K562 (cell line): ENCODE data around the gene TOR1AIP1. TPM values are rescaled to one million over a fixed set of nuclear protein-coding genes. Genes with fewer than 3 reads are reported as not detected.

Source experiments
- ADNP ChIP-seq: fragments of 200-800 bp; sonication (Bioruptor generic); IDR thresholded peaks from 2 replicates; pipeline ENCODE4 v1.6.1; 2016; ENCODE audit warnings: missing genetic modification characterization, missing compliant biosample characterization
- DNMT1 ChIP-seq: fragments of 450-650 bp; IDR thresholded peaks from 2 replicates; pipeline ENCODE4 v1.6.1; 2016; ENCODE audit warnings: antibody characterized with exemption, mild to moderate bottlenecking
- ELF1 ChIP-seq: fragments of 200-800 bp; sonication (Bioruptor generic); IDR thresholded peaks from 2 replicates; pipeline ENCODE4 v1.6.1; 2016; ENCODE audit warnings: missing genetic modification characterization, missing compliant biosample characterization
- FOXK1 ChIP-seq: sonication (generic); formaldehyde crosslinking; IDR thresholded peaks from 2 replicates; pipeline ENCODE4 v1.8.0; 2022; ENCODE audit warnings: missing genetic modification reagents, mild to moderate bottlenecking, borderline replicate concordance
- HDAC6 ChIP-seq: IDR thresholded peaks from 2 replicates; pipeline ENCODE4 v1.6.1; 2012; ENCODE audit warnings: low read depth, mild to moderate bottlenecking, control low read depth, inconsistent platforms, low read length, moderate library complexity
- HDGF ChIP-seq: fragments of 450-650 bp; IDR thresholded peaks from 2 replicates; pipeline ENCODE4 v1.6.1; 2016
- PCBP2 ChIP-seq: fragments of 200-400 bp; formaldehyde crosslinking; IDR thresholded peaks from 2 replicates; pipeline ENCODE4 v1.6.1; 2018; ENCODE audit warnings: low read length, low read depth, mild to moderate bottlenecking, moderate library complexity; ENCODE audit not compliant: poor library complexity, severe bottlenecking
- PHF8 ChIP-seq: fragments of 200-600 bp; sonication (generic); IDR thresholded peaks from 2 replicates; pipeline ENCODE4 v1.6.1; 2012; ENCODE audit warnings: mixed run types, mild to moderate bottlenecking, inconsistent platforms, low read length, moderate library complexity, borderline replicate concordance
- POLR2H ChIP-seq: IDR thresholded peaks from 2 replicates; pipeline ENCODE4 v1.6.1; 2016; ENCODE audit warnings: missing genetic modification characterization, low read depth, mild to moderate bottlenecking, control low read depth, missing compliant biosample characterization, moderate library complexity
- RBM25 ChIP-seq: fragments of 200-400 bp; formaldehyde crosslinking; IDR thresholded peaks from 2 replicates; pipeline ENCODE4 v1.6.1; 2018; ENCODE audit warnings: low read length, low read depth, moderate library complexity; ENCODE audit not compliant: severe bottlenecking
- SETDB1 ChIP-seq: IDR thresholded peaks from one replicate; pipeline ENCODE4 v1.6.1; 2012; ENCODE audit warnings: low read length, control low read depth, inconsistent platforms
- SMARCC2 ChIP-seq: fragments of 450-650 bp; IDR thresholded peaks from 2 replicates; pipeline ENCODE4 v1.6.1; 2017; ENCODE audit warnings: antibody characterized with exemption, moderate library complexity, mild to moderate bottlenecking, low read depth
- SP2 ChIP-seq: IDR thresholded peaks from 2 replicates; pipeline ENCODE4 v1.6.1; 2011; ENCODE audit warnings: mild to moderate bottlenecking, low read depth, low read length, moderate library complexity; ENCODE audit not compliant: poor library complexity, severe bottlenecking; ENCODE audit errors: extremely low read depth
- TRIM28 ChIP-seq: fragments of 450-650 bp; IDR thresholded peaks from 2 replicates; pipeline ENCODE4 v1.6.1; 2017
- U2AF2 ChIP-seq: fragments of 200-400 bp; formaldehyde crosslinking; optimal IDR thresholded peaks from 2 replicates; pipeline ENCODE3; 2017; ENCODE audit warnings: low read depth, mild to moderate bottlenecking, low read length
- ZBTB43 ChIP-seq: sonication (generic); formaldehyde crosslinking; IDR thresholded peaks from 2 replicates; pipeline ENCODE4 v1.8.0; 2023; ENCODE audit warnings: mild to moderate bottlenecking, missing genetic modification reagents
- ZC3H8 ChIP-seq: fragments of 450-650 bp; IDR thresholded peaks from 2 replicates; pipeline ENCODE4 v1.6.1; 2017
- ZKSCAN3 ChIP-seq: fragments of 250-450 bp; sonication (Bioruptor Pico); IDR thresholded peaks from 2 replicates; pipeline ENCODE4 v1.4.0; 2020
- ZNF133 ChIP-seq: fragments of 250-450 bp; sonication (Bioruptor Pico); IDR thresholded peaks from 2 replicates; pipeline ENCODE4 v1.4.0; 2020; ENCODE audit warnings: mild to moderate bottlenecking
- ZNF23 ChIP-seq: fragments of 250-450 bp; sonication (Bioruptor Pico); IDR thresholded peaks from 2 replicates; pipeline ENCODE4 v1.4.0; 2020; ENCODE audit warnings: mild to moderate bottlenecking
- ZNF408 ChIP-seq: fragments of 250-450 bp; sonication (Bioruptor Pico); IDR thresholded peaks from 2 replicates; pipeline ENCODE4 v1.4.0; 2020; ENCODE audit warnings: low read depth, mild to moderate bottlenecking, moderate library complexity
- polyA plus RNA-seq, 8 experiments: library from polyadenylated mRNA; depleted of rRNA in 4 of 8; stranded (reverse) in 5 of 8; unstranded in 3 of 8; fragments of >200 nt; fragmentation: Nextera tagmentation in 2 of 8; fragmentation: Illumina TruSeq in 1 of 8; extraction: Ambion mirVana in 2 of 8; extraction: Trizol in 1 of 8; gene quantifications; 2 replicates each; pipeline versions ENCODE4 v1.2.1 to v1.2.3, GENCODE V29; 2011 to 2014; ENCODE audit warnings: inconsistent platforms in 1 of 8, missing spikeins in 1 of 8
- total RNA-seq, 7 experiments: library from RNA; depleted of rRNA in 6 of 7; stranded (reverse); fragments of >200 nt in 6 of 7; fragmentation: Illumina TruSeq in 2 of 7; extraction: Trizol in 2 of 7; gene quantifications; 2 replicates each; pipeline versions ENCODE4 v1.2.1 to v1.2.3, GENCODE V29; 2011 to 2021; ENCODE audit warnings: low replicate concordance in 1 of 7
- TF ChIP-seq, protein P1 (sequence below), 2 experiments: fragments of 450-650 bp; IDR thresholded peaks; 2 replicates each; pipeline ENCODE4 v1.6.1; 2018; ENCODE audit warnings: mild to moderate bottlenecking in 2 of 2, low read depth in 1 of 2; ENCODE audit not compliant: partially characterized antibody in 2 of 2
- TF ChIP-seq, protein P2 (sequence below): sonication (generic); formaldehyde crosslinking; IDR thresholded peaks from 2 replicates; pipeline ENCODE4 v1.5.0; 2020; ENCODE audit warnings: missing genetic modification reagents

The TOR1AIP1 gene
- total and polyA plus RNA-seq, 9 of the 15 experiments (the other 6 are each of a cell fraction or from before 2014, with no cell fraction given): 18.1 to 46.9 (median 35.5) TPM

GRCh38 chr1:179877586-179878265 lies 4.4 kb upstream of the TOR1AIP1 start, which contains the start of gene TOR1AIP2 (continued):
- TF ChIP-seq HDAC6: no peak
- peak; percentile 95 for TF ChIP-seq POLR2H
- TF ChIP-seq U2AF2: no peak
- TF ChIP-seq ZNF408 (CRISPR knock-in tag): no peak
- peak; percentile 83; the same call in 1 of the 2 replicates for TF ChIP-seq HDGF
- TF ChIP-seq ZKSCAN3 (CRISPR knock-in tag): no peak
- no peak for TF ChIP-seq FOXK1
- no peak for TF ChIP-seq SMARCC2
- TF ChIP-seq, protein P1, sequence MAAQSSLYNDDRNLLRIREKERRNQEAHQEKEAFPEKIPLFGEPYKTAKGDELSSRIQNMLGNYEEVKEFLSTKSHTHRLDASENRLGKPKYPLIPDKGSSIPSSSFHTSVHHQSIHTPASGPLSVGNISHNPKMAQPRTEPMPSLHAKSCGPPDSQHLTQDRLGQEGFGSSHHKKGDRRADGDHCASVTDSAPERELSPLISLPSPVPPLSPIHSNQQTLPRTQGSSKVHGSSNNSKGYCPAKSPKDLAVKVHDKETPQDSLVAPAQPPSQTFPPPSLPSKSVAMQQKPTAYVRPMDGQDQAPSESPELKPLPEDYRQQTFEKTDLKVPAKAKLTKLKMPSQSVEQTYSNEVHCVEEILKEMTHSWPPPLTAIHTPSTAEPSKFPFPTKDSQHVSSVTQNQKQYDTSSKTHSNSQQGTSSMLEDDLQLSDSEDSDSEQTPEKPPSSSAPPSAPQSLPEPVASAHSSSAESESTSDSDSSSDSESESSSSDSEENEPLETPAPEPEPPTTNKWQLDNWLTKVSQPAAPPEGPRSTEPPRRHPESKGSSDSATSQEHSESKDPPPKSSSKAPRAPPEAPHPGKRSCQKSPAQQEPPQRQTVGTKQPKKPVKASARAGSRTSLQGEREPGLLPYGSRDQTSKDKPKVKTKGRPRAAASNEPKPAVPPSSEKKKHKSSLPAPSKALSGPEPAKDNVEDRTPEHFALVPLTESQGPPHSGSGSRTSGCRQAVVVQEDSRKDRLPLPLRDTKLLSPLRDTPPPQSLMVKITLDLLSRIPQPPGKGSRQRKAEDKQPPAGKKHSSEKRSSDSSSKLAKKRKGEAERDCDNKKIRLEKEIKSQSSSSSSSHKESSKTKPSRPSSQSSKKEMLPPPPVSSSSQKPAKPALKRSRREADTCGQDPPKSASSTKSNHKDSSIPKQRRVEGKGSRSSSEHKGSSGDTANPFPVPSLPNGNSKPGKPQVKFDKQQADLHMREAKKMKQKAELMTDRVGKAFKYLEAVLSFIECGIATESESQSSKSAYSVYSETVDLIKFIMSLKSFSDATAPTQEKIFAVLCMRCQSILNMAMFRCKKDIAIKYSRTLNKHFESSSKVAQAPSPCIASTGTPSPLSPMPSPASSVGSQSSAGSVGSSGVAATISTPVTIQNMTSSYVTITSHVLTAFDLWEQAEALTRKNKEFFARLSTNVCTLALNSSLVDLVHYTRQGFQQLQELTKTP (IDR thresholded peaks at IDR 0.05; ENCODE audit: low read depth in 1 of 2, partially characterized antibody in 2 of 2): peak; percentile 21 to 90
- TF ChIP-seq SETDB1: no peak
- peak; percentile 63; the same call in 1 of the 2 replicates for TF ChIP-seq ZC3H8
- TF ChIP-seq ZNF133: no peak
- TF ChIP-seq SP2: no peak
- TF ChIP-seq ELF1 (tag): no peak; the same call in 1 of the 2 replicates
- TF ChIP-seq TRIM28: peak; percentile 55
- TF ChIP-seq PCBP2: no peak
- peak; percentile 98 for TF ChIP-seq RBM25
- no peak for TF ChIP-seq ZNF23 (CRISPR knock-in tag)
- TF ChIP-seq ADNP (tag): peak; percentile 83; the same call in 1 of the 2 replicates
- TF ChIP-seq, protein P2, sequence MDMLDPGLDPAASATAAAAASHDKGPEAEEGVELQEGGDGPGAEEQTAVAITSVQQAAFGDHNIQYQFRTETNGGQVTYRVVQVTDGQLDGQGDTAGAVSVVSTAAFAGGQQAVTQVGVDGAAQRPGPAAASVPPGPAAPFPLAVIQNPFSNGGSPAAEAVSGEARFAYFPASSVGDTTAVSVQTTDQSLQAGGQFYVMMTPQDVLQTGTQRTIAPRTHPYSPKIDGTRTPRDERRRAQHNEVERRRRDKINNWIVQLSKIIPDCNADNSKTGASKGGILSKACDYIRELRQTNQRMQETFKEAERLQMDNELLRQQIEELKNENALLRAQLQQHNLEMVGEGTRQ (CRISPR knock-in tag): peak; percentile 46
- peak; percentile 93 for TF ChIP-seq PHF8
- no peak for TF ChIP-seq ZBTB43 (CRISPR knock-in tag)
- no peak for TF ChIP-seq DNMT1
